SK-N-SH (cell line): ENCODE results near the gene ENOX2. TPM values are rescaled to one million over a fixed set of nuclear protein-coding genes. Genes with fewer than 3 reads are reported as not detected.

Experiments used
- CTCF ChIA-PET: fragments of 300-600, 350-600 bp; formaldehyde crosslinking; extraction: SDS; loops from one replicate; lab custom pipeline; 2021; lab: Yijun Ruan, JAX
- POLR2A ChIA-PET: fragments of 350-600 bp; sonication (Branson Sonifier 250); formaldehyde crosslinking; extraction: SDS; loops from one replicate; lab custom pipeline; 2020; ENCODE audit warnings: antibody characterized with exemption, inconsistent platforms; lab: Yijun Ruan, JAX
- DNase-seq: peaks from one replicate; pipeline ENCODE4 v3.0.0; 2012
- H2AFZ ChIP-seq: fragments of 200-600 bp; sonication (generic); 2 replicates; pipeline ENCODE4 v1.8.1; 2016; ENCODE audit warnings: antibody characterized with exemption, mild to moderate bottlenecking, low read depth
- H3F3A ChIP-seq: fragments of 200-600 bp; sonication (generic); replicated peaks from 2 replicates; pipeline ENCODE3; 2016; ENCODE audit warnings: antibody characterized with exemption, mild to moderate bottlenecking; ENCODE audit not compliant: insufficient read depth
- H3K27ac ChIP-seq, 2 experiments: fragments of 200-500 bp in 1 of 2; fragments of 200-600 bp in 1 of 2; sonication (Bioruptor generic) in 1 of 2; sonication (generic), shearing (Covaris generic) in 1 of 2; 2 replicates each; pipeline versions ENCODE4 v1.5.1 to v1.6.1; 2014 to 2016; ENCODE audit warnings: low read depth in 2 of 2, inconsistent platforms in 1 of 2, low read length in 1 of 2, mild to moderate bottlenecking in 1 of 2, mixed read lengths in 1 of 2
- H3K27me3 ChIP-seq: fragments of 200-600 bp; sonication (generic), shearing (Covaris generic); 2 replicates; pipeline ENCODE4 v1.6.1; 2016; ENCODE audit warnings: mixed run types; ENCODE audit not compliant: insufficient read depth
- H3K36me3 ChIP-seq, 2 experiments: fragments of 200-500 bp in 1 of 2; fragments of 200-600 bp in 1 of 2; sonication (Bioruptor generic) in 1 of 2; sonication (generic) in 1 of 2; replicated peaks in 1 of 2; 2 replicates each; pipeline versions ENCODE3 to v1.5.1; 2014 to 2016; ENCODE audit warnings: low read length in 1 of 2, mild to moderate bottlenecking in 1 of 2; ENCODE audit not compliant: insufficient read depth in 2 of 2, control insufficient read depth in 1 of 2
- H3K4me1 ChIP-seq, 2 experiments: fragments of 200-500 bp in 1 of 2; fragments of 200-600 bp in 1 of 2; sonication (Bioruptor generic) in 1 of 2; sonication (generic), shearing (Covaris generic) in 1 of 2; 2 replicates each; pipeline versions ENCODE4 v1.5.1 to v1.6.1; 2014 to 2016; ENCODE audit warnings: low read depth in 1 of 2, low read length in 1 of 2, mixed run types in 1 of 2; ENCODE audit not compliant: insufficient read depth in 2 of 2, control insufficient read depth in 1 of 2
- H3K4me2 ChIP-seq: fragments of 200-600 bp; sonication (generic), shearing (Covaris generic); 2 replicates; pipeline ENCODE4 v1.6.1; 2017; ENCODE audit warnings: mixed run types
- H3K4me3 ChIP-seq, 2 experiments: fragments of 200-500 bp in 1 of 2; fragments of 200-600 bp in 1 of 2; sonication (Bioruptor generic) in 1 of 2; sonication (generic), shearing (Covaris generic) in 1 of 2; 2 replicates each; pipeline versions ENCODE4 v1.5.1 to v1.8.1; 2014 to 2016; ENCODE audit warnings: low read depth in 2 of 2, inconsistent platforms in 1 of 2, low read length in 1 of 2, mild to moderate bottlenecking in 1 of 2, mixed read lengths in 1 of 2, moderate library complexity in 1 of 2
- H3K79me2 ChIP-seq: fragments of 200-600 bp; sonication (generic); 2 replicates; pipeline ENCODE4 v1.8.1; 2017; ENCODE audit warnings: mild to moderate bottlenecking; ENCODE audit not compliant: insufficient read depth
- H3K9ac ChIP-seq: fragments of 200-600 bp; sonication (generic); 2 replicates; pipeline ENCODE4 v1.6.1; 2017; ENCODE audit warnings: mixed run types
- H3K9me2 ChIP-seq: fragments of 200-600 bp; sonication (generic); 2 replicates; pipeline ENCODE4 v1.6.1; 2017; ENCODE audit warnings: mixed run types
- H3K9me3 ChIP-seq: fragments of 200-600 bp; sonication (generic); 2 replicates; pipeline ENCODE4 v1.6.1; 2017; ENCODE audit warnings: mixed run types, mild to moderate bottlenecking, moderate library complexity
- H4K20me1 ChIP-seq: fragments of 200-600 bp; sonication (generic); 2 replicates; pipeline ENCODE4 v1.6.1; 2017; ENCODE audit warnings: mild to moderate bottlenecking, mixed run types; ENCODE audit not compliant: insufficient read depth
- CHD2 ChIP-seq: fragments of 150-350 bp; IDR thresholded peaks from 2 replicates; pipeline ENCODE4 v1.6.1; 2018; ENCODE audit warnings: low read length; ENCODE audit not compliant: partially characterized antibody
- ELF1 ChIP-seq: IDR thresholded peaks from 2 replicates; pipeline ENCODE4 v1.4.0; 2012
- GATA2 ChIP-seq: sonication (generic); formaldehyde crosslinking; IDR thresholded peaks from 2 replicates; pipeline ENCODE4 v1.5.0; 2020; ENCODE audit warnings: mild to moderate bottlenecking, missing genetic modification reagents
- JUND ChIP-seq: IDR thresholded peaks from 2 replicates; pipeline ENCODE4 v1.4.0; 2012
- POLR2AphosphoS5 ChIP-seq: IDR thresholded peaks from 2 replicates; pipeline ENCODE4 v1.6.1; 2012; ENCODE audit warnings: low read depth, low read length
- RAD21 ChIP-seq: IDR thresholded peaks from 2 replicates; pipeline ENCODE4 v1.6.1; 2012; ENCODE audit warnings: mild to moderate bottlenecking, low read length
- RFX5 ChIP-seq: IDR thresholded peaks from 2 replicates; pipeline ENCODE4 v1.6.1; 2012; ENCODE audit warnings: mild to moderate bottlenecking, improper control_type of control experiment, low read length
- RXRA ChIP-seq: IDR thresholded peaks from 2 replicates; pipeline ENCODE4 v1.4.0; 2012; ENCODE audit warnings: low read depth, mild to moderate bottlenecking, borderline replicate concordance
- SIN3A ChIP-seq: IDR thresholded peaks from 2 replicates; pipeline ENCODE4 v1.6.1; 2012; ENCODE audit warnings: low read depth, mild to moderate bottlenecking, low read length, moderate library complexity, borderline replicate concordance
- SMC3 ChIP-seq: IDR thresholded peaks from 2 replicates; pipeline ENCODE4 v1.6.1; 2012; ENCODE audit warnings: low read depth, low read length, improper control_type of control experiment
- TCF12 ChIP-seq: IDR thresholded peaks from 2 replicates; pipeline ENCODE4 v1.4.0; 2012
- TEAD4 ChIP-seq: IDR thresholded peaks from 2 replicates; pipeline ENCODE4 v1.4.0; 2012; ENCODE audit warnings: mild to moderate bottlenecking, borderline replicate concordance; ENCODE audit not compliant: insufficient read depth
- YY1 ChIP-seq: IDR thresholded peaks from 2 replicates; pipeline ENCODE4 v1.4.0; 2012; ENCODE audit warnings: low read depth, mild to moderate bottlenecking
- WGBS: methylation state at CpG from one replicate; pipeline ENCODE4 v1.1.6; 2017; ENCODE audit warnings: low lambda C conversion rate; 5-methylcytosine and 5-hydroxymethylcytosine counted together
- polyA plus RNA-seq, 3 experiments: library from polyadenylated mRNA; depleted of rRNA; stranded (reverse); fragments of >200 nt; gene quantifications; 2 replicates each; pipeline ENCODE4 v1.2.3, GENCODE V29; 2012
- TF ChIP-seq, protein P1 (sequence below): fragments of 150-350 bp; IDR thresholded peaks from 2 replicates; pipeline ENCODE4 v1.6.1; 2016; ENCODE audit warnings: mild to moderate bottlenecking, low read depth, low read length
- TF ChIP-seq, protein P2 (sequence below): IDR thresholded peaks from 2 replicates; pipeline ENCODE4 v1.4.0; 2012; ENCODE audit warnings: low read depth, borderline replicate concordance
- TF ChIP-seq, protein P3 (sequence below): IDR thresholded peaks from 2 replicates; pipeline ENCODE4 v1.6.1; 2012; ENCODE audit warnings: mild to moderate bottlenecking, low read depth, low read length, moderate library complexity
- TF ChIP-seq, protein P4 (sequence below): IDR thresholded peaks from 2 replicates; pipeline ENCODE4 v1.4.0; 2012; ENCODE audit warnings: low read depth
- TF ChIP-seq, protein P5 (sequence below): IDR thresholded peaks from 2 replicates; pipeline ENCODE4; 2012
- TF ChIP-seq, protein P6 (sequence below): fragments of 200-600 bp; sonication (generic); IDR thresholded peaks from 2 replicates; pipeline ENCODE4 v1.6.1; 2017; ENCODE audit warnings: antibody characterized with exemption, mild to moderate bottlenecking, moderate library complexity

ENOX2 gene
- polyA plus RNA-seq, 1 of the 3 experiments (the other 2 are of a cell fraction): 8.8 TPM

DNA sequence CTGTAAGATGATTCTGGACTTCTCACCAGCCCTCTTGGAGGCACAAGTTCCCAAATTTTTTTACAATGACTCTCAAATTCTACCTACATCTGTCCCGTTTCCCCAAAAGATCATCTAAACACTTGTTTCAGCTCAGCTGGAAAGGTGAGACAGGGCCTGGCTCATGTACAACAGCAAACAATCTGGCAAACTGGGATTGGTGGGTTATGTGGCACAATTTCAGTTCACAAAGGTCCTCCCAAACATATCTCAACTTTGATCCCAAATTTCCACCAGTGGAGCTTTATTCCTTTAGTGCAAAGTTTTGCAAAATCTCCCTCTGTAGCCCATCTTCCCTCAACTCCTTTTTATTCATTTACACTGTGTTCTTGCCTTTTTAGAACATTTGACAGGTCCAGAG lies 207.1 kb downstream of the ENOX2 start:
- 42% methylated on average over 1 of the region's 1 CpG for WGBS
- ChIA-PET CTCF (no interaction called here), POLR2A (no interaction called here)

More for the DNA sequence above, 207.1 kb downstream of the ENOX2 start:
- no peaks in the 10 kb centered on the region for H3K36me3 ChIP-seq
- no peaks in the 10 kb centered on the region for H3K27me3 ChIP-seq
- no peak overlapping the region for H2AFZ ChIP-seq
- H3K79me2 ChIP-seq: no peaks in the 10 kb centered on the region
- DNase-seq: no peak
- no peak for TF ChIP-seq POLR2AphosphoS5
- no peak for TF ChIP-seq SIN3A
- no peak for TF ChIP-seq SMC3
- no peak for TF ChIP-seq CHD2
- TF ChIP-seq TEAD4: no peak
- no peak for TF ChIP-seq GATA2 (CRISPR knock-in tag)
- TF ChIP-seq JUND: no peak
- TF ChIP-seq, protein P1, sequence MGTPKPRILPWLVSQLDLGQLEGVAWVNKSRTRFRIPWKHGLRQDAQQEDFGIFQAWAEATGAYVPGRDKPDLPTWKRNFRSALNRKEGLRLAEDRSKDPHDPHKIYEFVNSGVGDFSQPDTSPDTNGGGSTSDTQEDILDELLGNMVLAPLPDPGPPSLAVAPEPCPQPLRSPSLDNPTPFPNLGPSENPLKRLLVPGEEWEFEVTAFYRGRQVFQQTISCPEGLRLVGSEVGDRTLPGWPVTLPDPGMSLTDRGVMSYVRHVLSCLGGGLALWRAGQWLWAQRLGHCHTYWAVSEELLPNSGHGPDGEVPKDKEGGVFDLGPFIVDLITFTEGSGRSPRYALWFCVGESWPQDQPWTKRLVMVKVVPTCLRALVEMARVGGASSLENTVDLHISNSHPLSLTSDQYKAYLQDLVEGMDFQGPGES: no peak
- TF ChIP-seq, protein P2, sequence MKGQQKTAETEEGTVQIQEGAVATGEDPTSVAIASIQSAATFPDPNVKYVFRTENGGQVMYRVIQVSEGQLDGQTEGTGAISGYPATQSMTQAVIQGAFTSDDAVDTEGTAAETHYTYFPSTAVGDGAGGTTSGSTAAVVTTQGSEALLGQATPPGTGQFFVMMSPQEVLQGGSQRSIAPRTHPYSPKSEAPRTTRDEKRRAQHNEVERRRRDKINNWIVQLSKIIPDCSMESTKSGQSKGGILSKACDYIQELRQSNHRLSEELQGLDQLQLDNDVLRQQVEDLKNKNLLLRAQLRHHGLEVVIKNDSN: no peak
- no peak for TF ChIP-seq RXRA
- TF ChIP-seq, protein P3, sequence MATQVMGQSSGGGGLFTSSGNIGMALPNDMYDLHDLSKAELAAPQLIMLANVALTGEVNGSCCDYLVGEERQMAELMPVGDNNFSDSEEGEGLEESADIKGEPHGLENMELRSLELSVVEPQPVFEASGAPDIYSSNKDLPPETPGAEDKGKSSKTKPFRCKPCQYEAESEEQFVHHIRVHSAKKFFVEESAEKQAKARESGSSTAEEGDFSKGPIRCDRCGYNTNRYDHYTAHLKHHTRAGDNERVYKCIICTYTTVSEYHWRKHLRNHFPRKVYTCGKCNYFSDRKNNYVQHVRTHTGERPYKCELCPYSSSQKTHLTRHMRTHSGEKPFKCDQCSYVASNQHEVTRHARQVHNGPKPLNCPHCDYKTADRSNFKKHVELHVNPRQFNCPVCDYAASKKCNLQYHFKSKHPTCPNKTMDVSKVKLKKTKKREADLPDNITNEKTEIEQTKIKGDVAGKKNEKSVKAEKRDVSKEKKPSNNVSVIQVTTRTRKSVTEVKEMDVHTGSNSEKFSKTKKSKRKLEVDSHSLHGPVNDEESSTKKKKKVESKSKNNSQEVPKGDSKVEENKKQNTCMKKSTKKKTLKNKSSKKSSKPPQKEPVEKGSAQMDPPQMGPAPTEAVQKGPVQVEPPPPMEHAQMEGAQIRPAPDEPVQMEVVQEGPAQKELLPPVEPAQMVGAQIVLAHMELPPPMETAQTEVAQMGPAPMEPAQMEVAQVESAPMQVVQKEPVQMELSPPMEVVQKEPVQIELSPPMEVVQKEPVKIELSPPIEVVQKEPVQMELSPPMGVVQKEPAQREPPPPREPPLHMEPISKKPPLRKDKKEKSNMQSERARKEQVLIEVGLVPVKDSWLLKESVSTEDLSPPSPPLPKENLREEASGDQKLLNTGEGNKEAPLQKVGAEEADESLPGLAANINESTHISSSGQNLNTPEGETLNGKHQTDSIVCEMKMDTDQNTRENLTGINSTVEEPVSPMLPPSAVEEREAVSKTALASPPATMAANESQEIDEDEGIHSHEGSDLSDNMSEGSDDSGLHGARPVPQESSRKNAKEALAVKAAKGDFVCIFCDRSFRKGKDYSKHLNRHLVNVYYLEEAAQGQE: no peak
- no peak for TF ChIP-seq RAD21
- TF ChIP-seq, protein P4, sequence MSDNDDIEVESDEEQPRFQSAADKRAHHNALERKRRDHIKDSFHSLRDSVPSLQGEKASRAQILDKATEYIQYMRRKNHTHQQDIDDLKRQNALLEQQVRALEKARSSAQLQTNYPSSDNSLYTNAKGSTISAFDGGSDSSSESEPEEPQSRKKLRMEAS: no peak
- no peak for TF ChIP-seq TCF12
- TF ChIP-seq ELF1: no peak
- no peak for TF ChIP-seq RFX5
- TF ChIP-seq, protein P5, sequence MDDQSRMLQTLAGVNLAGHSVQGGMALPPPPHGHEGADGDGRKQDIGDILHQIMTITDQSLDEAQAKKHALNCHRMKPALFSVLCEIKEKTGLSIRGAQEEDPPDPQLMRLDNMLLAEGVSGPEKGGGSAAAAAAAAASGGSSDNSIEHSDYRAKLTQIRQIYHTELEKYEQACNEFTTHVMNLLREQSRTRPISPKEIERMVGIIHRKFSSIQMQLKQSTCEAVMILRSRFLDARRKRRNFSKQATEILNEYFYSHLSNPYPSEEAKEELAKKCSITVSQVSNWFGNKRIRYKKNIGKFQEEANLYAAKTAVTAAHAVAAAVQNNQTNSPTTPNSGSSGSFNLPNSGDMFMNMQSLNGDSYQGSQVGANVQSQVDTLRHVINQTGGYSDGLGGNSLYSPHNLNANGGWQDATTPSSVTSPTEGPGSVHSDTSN: no peak
- TF ChIP-seq, protein P6, sequence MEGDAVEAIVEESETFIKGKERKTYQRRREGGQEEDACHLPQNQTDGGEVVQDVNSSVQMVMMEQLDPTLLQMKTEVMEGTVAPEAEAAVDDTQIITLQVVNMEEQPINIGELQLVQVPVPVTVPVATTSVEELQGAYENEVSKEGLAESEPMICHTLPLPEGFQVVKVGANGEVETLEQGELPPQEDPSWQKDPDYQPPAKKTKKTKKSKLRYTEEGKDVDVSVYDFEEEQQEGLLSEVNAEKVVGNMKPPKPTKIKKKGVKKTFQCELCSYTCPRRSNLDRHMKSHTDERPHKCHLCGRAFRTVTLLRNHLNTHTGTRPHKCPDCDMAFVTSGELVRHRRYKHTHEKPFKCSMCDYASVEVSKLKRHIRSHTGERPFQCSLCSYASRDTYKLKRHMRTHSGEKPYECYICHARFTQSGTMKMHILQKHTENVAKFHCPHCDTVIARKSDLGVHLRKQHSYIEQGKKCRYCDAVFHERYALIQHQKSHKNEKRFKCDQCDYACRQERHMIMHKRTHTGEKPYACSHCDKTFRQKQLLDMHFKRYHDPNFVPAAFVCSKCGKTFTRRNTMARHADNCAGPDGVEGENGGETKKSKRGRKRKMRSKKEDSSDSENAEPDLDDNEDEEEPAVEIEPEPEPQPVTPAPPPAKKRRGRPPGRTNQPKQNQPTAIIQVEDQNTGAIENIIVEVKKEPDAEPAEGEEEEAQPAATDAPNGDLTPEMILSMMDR: no peak
- no peak for TF ChIP-seq YY1
- TF ChIP-seq, all 33 proteins: peak for 0
- Histone ChIP-seq H3K9ac (no peak overlapping the region), H3F3A (no peaks in the 10 kb centered on the region), H3K27ac (no peak overlapping the region), H3K9me2 (no peaks in the 10 kb centered on the region), H4K20me1 (no peaks in the 10 kb centered on the region), H3K9me3 (no peaks in the 10 kb centered on the region), H3K4me3 (no peak overlapping the region), H3K4me1 (no peaks in the 10 kb centered on the region), H3K4me2 (no peak overlapping the region)
